A172 (cell line): ENCODE results near the gene PSME2. TPM values are rescaled to one million over a fixed set of nuclear protein-coding genes. Genes with fewer than 3 reads are reported as not detected.

Experiments
- DNase-seq: peaks from one replicate; pipeline ENCODE4 v3.0.0-alpha.2; 2015; ENCODE audit warnings: low spot score
- total RNA-seq: library from RNA; depleted of rRNA; stranded (reverse); fragments of >200 nt; shearing (Covaris generic); gene quantifications from 2 replicates; pipeline ENCODE4 v1.2.3, GENCODE V29; 2014

The PSME2 gene
- total RNA-seq, 1 experiment from 2014 or later, result 126 TPM

DNA sequence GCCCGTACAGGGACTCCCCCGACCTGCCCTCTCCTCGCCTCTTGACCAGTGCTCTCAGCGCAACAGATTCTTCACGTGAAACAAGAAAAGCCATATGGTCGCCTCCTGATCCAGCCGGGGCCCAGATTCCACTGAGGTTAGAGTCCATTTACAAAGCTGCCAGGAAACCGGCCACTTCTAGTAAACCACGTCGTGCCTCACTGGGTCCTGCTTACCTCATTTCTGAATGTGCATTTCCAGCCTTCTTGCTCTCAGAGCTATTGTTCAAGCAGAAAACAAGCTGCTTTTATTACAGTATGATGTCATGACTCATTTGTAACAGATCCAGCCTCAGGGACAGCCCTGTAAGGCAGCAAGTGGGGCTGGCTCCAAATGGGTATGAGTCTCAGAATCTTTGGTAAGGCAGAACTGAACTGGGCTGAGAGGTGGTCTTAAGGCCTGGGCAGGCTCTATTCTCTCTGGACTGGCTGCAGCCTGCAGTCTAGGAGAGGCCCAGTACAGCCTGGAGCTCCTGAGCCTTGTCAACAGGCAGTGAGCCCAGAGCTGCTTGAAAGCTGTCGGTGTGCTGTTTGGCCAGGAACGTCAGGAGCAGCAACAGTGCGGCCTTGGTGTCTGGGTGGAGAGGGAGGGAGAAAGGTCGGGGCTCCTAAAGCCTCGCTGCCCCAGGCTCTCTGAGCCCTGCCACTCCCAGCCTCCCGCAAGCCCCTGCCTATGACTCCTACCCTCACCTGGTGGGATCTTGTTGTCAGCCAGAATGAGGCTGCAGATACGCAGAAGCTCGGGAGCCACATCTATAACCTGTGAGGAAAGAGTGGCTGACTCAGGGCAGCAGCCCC lies 33.8 kb upstream of the PSME2 start:
- peak; percentile 26 for DNase-seq

DNA sequence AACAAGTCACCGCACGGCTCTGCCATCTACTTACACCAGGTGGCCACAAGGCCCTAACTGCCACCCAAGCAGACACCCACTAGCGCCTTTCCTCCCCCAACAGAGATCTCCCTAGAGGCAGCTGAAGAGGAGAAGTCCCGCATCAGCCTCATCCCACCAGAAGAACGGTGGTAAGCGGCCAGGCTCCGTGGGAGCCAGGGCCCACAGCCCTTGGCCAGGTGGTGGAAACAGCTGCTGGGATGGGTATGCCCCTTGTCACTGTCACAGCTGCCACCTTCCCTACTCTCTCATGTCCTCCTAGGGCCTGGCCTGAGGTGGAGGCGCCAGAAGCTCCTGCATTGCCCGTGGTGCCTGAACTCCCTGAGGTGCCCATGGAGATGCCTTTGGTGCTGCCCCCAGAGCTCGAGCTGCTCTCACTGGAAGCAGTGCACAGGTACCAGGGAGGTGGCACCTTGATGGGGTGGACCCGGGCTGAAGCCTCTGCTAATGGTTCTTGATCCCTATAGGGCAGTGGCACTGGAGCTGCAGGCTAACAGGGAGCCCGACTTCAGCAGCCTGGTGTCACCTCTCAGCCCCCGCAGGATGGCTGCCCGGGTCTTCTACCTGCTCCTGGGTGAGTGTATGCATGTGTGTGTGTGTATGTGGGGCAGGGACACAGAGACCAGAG lies 33.0 kb upstream of the PSME2 start:
- no peak for DNase-seq

DNA sequence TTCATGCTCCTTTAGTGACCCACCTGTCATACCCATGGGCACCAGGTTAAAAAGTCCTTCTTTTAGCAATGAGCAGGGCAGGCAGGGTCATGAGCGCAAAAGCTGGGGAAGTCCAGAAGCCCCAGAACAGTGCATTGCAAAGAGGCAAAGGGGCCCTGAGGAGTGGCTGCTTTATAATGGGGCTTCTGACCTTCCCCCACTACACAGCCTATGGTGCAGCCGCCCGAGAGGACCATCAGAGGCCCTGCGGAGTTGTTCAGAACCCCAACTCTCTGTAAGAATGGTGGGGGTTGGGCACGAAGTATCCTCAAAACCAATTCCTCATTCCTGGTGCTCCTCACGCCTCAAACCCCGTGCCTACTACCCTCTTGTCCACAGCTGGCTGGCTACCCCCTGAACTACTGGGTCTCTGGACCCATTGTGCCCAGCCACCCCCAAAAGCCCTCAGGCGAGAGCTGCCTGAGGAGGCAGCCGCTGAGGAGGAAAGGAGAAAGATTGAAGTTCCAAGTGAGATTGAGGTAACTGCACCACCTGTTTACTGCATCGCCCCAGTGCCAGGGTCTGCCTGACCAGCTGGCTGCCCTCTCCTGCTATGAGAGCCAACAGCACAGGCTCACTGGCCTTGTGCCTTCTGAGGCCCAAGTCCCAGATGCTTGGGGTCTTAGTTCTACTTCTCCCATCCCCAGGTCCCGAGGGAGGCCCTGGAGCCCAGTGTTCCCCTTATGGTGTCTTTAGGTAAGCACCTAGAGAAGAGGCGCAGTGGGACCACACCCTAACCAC lies 32.2 kb upstream of the PSME2 start:
- no peak for DNase-seq

DNA sequence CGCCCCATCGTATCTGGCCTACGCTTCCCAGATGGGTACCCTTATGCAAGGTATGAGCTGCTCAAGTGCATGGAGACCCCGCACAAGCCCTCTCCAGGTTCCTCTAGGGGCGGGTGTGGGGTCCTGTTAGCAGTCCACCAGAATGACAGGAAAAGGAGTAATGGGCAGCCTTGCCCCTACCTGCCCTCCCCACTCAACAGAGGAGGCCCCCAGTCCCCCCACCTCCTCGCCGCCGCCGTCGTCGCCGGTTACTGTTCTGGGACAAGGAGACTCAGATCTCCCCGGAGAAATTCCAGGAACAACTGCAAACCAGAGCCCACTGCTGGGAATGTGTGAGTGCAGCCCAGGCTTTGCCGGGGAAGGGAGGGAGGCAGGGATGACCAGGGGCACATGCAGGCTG lies 31.5 kb upstream of the PSME2 start:
- no peak for DNase-seq

DNA sequence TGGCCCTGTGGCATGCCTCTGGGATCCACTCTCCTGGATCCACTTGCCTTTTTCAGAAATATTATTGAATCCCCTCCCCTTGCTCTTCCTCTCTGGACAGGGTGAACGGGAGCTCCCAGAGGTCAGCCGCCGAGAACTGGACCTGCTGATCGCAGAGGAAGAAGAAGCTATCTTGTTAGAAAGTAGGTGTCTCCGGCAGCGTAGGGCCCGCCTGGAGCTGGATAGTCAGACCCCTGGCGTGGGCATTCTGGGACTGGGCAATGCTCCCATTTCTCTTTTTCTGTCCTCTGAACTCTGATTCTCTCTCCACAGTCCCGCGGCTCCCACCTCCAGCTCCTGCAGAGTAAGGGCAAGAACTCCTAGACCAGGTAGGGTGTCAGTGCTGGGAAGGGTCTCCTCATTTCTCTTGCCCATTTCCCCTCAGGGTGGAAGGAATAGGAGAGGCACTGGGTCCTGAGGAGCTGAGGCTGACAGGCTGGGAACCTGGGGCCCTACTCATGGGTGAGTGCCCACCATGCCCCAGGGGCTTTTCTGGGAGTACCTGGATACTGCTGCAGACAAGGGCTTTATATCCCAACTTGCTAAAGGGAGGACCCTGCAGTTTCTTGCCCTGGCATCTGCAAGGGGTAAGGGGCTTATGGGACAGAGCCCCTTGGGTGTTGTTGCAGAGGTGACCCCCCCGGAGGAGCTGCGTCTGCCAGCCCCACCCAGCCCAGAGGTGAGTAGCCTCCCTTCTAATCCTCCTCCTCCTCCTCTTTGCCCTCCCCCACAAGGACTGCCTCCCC lies 30.8 kb upstream of the PSME2 start:
- no peak for DNase-seq

DNA sequence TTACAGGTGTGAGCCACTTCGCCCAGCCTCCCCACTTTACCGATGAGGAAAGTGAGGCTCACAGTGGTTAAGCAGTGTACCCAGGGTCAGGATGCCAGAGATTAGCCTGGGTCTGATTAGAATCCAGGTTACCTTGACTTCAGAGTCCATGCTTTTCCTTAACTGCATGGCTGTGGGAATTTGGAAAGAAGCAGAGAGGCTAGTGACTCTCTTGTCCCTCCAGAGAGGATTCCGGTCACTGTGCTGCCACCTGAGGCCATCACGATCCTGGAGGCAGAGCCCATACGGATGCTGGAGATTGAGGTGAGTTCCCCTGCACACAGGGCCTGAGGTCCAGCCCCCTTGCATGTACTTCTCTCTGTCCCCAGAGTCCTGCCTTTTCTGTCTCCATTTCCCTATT lies 30.2 kb upstream of the PSME2 start:
- DNase-seq, result no peak

DNA sequence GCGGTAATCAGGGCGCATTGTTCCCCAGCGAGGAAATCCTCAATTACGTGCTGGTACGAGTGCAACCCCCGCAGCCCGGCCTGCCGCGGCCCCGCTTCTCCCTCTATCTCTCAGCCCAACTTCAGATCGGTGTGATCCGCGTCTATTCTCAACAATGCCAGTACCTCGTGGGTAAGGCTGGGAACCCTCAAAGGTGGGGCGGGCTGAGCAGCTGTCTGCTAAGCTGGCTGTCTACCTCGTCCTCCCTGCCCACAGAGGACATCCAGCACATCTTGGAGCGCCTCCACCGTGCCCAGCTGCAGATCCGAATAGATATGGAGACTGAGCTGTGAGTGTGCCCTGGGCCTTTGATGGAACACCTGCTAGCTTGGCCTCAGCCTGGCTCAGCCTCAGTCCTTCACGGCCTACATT lies 26.5 kb upstream of the PSME2 start:
- no peak for DNase-seq

DNA sequence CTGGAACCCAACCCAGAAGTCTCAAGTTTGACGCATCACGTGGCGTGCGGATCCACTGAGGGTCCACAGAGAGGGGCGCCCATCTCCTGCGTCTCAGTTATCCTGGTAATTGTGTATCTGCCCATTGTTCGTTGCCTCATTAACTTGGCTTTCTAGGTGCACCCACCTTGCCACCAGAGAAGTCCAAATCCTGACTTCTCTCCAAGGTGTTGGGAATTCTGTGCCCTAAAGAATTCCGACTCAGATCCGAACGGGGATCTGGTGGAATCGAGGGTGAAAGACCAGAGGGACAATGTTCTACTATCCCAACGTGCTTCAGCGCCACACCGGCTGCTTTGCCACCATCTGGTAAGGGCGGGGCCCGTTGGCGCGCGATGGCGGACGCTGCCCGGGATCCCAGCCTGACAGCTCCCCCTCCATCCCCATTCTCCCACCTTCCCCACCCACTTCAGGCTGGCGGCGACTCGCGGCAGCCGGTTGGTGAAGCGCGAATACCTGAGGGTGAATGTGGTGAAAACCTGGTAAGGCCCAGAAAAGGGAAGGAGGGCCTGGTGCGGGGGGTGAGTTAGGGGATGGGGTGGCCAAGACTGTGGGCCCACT lies 26.0 kb upstream of the PSME2 start:
- DNase-seq, result no peak

DNA sequence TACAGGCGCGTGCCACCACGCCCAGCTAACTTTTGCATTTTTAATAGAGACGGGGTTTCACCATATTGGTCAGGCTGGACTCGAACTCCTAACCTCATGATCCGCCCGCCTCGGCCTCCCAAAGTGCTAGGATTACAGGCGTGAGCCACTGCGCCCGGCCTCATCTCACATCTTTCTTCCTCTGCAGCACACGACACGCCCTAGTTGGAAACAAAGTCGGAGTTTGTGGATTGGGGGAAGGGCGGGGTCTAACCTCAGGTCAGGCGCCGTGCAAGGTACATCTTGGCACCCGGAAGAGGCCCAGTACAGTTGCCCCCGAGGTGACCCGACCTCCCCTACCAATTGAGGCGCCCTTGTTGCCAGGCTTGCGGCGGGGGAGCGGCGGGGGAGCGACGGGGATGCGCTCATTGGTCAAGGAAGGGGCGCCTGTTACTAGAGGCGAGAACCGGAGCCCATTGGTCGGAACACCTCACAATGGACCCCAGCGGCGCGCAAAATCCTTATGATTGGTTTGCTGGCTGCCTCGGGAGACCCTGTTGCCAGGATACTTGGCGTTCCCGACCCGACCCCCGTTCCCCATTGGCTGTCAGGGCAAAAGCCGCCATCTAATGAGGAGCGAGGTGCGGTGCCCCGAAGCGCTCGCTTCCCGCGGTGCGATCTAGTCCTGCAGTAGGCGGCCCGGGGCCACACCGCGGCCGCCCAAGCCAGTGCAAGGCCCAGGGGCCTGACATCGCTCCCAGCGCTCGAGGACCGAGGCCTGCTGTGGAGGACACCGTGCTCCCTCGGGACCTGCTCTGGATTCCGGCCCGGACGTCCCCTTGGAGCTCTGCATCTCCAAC lies 25.2 kb upstream of the PSME2 start, which contains the start of gene REC8:
Gene REC8 (plus strand): TSS at position 659 of the 839 bp plus-strand sequence. CDS start 473 bp downstream, outside the sequence.
- DNase-seq, result no peak

DNA sequence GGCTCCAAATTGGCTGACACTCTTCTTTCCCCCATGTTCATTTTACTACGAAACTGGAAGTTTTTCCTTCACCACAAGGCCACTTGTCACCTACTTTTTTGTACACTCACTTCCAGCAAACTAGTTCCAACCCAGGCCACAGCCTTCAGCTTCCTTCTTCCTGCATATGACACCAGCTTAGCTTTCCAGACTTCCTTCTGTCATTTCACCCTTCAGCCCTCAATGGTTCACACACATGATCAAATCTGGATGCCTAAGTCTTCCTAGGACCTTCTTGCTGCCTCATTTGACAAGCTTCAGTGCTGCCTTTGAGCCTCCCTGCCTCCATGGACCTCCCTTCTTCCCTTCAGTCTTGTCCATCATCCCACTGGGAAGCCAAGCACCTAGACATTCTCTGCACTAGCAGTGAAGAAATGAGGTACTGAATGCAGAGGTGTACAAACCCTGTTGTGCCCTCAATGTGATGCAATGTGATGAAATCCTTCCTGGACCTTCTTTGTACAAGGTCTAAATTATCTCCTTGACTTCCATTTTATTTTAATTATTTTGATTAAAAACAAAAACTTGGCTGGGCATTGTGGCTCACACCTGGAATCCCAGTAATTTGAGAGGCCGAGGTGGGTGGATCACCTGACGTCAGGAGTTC lies 21.2 kb upstream of the PSME2 start:
- DNase-seq, result no peak

DNA sequence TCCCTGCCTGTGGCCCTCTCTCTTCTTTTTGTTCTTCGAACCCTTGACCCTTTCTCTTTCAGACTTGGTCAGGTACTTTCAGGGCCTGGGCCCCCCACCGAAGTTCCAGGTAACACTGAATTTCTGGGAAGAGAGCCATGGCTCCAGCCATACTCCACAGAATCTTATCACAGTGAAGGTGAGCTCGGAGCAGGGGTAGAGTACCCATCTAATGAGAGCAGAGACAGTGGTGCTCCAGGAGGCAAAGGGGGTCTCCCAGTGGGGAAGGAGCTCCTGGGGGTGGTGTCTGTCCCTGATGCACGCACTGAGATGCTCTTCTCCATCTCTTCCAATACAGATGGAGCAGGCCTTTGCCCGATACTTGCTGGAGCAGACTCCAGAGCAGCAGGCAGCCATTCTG lies 19.4 kb upstream of the PSME2 start:
- DNase-seq, result no peak

DNA sequence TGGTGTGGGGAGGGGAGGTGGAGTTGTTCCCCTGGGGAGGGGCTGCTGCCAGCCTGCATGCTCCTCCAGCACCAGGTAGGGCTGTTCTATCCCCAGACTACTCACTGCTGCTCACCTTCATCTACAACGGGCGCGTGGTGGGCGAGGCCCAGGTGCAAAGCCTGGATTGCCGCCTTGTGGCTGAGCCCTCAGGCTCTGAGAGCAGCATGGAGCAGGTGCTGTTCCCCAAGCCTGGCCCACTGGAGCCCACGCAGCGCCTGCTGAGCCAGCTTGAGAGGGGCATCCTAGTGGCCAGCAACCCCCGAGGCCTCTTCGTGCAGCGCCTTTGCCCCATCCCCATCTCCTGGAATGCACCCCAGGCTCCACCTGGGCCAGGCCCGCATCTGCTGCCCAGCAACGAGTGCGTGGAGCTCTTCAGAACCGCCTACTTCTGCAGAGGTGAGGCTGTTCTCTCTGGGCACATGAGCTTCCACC lies 18.1 kb upstream of the PSME2 start:
- no peak for DNase-seq

DNA sequence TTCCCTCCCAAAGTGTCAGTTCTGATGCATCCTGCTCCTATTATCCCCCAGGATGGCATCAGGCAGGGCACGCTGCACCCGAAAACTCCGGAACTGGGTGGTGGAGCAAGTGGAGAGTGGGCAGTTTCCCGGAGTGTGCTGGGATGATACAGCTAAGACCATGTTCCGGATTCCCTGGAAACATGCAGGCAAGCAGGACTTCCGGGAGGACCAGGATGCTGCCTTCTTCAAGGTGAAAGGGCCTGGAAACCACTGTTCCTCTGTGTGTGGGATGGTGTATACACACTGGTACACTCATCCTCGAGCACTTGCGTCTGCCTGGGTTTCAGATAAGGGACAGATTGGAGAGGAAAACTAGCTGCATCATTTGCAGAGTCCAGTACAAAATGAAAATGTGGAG lies 15.7 kb upstream of the PSME2 start:
- no peak for DNase-seq

DNA sequence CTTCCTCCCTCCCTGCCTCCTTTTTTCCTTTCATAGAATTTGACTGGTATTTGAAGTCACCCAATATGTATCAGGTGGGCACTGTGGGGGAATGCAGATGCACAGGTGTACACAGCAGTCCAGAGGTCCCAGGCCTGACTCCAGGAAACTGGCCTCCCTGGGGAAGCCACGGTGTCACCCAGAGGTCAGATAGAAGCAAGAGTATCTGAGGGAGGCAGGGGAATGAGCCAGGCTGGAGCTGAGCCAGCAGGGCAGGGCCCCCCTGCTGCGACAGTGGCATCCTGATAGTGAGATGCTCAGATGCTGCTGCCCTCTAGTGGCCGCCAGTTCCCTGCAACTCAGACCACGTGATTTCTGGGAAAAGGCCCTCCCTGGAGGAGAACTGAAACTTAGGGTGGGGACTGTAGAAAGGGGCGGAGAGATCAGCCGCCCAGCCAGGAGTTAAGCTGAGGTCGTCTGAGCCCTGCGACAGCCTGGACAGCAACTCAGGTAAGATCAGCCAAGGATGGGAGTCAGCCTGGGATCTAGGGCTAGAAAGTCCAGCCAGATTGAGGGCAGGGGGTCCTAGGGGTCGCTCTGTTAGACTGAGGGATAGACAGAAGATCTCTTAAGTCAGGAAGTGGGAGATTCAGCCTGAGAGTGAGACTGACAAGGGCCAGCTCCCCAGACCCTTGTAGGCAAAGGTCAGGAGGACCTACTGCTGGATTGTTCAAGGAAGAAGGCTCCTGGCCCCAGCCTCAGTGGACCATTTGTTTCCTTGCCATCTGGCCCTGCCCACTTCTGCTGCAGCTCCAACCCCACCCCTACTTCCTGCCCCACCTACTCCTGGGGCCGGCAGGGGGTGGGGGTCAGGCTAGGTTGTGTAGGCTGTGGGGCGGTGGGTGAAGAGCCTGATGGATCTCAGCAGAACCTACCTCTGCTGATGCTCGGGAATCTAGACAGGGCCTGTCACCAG lies 14.7 kb upstream of the PSME2 start, which contains the start of gene IRF9:
Gene IRF9 (plus strand): TSS at position 416 of the 955 bp plus-strand sequence. CDS start 880 bp downstream, outside the sequence.
- peak; percentile 89 for DNase-seq

DNA sequence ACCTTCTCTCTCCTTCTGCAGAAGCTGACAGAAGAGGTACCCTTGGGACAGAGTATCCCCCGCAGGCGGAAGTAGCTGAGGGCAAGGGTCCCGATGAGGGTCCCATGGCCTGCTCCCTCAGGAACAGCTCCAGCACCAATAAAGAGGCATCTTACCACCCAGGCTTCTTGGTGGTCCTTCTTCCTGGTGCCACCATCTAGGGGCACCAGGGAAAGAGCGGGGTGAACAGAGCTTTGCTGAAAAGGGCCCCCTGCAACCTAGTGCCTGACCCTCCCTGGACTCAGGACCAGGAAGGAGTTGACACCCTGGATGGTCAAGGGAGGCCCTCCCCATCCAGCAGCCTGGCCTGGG lies 14.1 kb upstream of the PSME2 start:
- no peak for DNase-seq

DNA sequence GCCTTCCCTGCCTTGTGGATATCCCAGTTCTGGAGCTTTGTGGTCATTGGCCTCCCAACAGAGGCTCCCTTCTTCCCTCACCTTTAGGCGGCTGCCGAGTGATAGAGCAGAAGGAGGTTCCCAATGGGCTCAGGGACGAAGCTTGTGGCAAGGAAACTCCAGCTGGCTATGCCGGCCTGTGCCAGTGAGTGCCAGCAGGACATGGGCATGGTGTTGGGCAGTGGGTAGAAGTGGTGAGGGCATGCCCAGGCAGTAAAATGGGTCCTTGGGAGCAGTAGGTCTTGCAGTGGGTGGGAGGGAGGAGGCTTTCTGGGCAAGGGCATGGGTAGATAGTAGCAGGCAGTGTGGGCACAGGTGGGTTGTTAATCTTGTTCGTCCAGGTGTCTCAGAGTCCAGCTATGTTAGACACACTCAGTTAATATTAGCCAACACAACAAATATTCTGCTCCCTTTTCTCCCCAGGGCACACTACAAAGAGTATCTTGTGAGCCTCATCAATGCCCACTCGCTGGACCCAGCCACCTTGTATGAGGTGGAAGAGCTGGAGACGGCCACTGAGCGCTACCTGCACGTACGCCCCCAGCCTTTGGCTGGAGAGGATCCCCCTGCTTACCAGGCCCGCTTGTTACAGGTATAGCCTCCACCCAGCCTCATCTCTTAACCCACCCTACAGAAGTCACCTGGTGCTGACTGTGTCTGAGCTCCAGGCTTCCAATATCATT lies 13.5 kb upstream of the PSME2 start:
- no peak for DNase-seq

DNA sequence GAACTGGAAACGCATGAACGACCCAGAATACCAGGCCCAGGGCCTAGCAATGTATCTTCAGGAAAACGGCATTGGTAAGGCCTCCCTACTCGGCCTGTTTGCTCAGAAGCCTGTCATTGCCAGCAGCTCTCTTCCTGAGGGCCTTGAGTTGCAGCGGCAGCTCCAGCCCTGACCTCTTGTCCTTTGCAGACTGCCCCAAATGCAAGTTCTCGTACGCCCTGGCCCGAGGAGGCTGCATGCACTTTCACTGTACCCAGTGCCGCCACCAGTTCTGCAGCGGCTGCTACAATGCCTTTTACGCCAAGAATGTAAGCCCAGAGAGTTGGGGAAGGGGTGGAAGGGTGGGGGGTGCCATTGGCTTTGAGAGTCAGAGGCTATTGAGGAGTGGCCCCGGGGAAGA lies 10.9 kb upstream of the PSME2 start:
- no peak for DNase-seq

DNA sequence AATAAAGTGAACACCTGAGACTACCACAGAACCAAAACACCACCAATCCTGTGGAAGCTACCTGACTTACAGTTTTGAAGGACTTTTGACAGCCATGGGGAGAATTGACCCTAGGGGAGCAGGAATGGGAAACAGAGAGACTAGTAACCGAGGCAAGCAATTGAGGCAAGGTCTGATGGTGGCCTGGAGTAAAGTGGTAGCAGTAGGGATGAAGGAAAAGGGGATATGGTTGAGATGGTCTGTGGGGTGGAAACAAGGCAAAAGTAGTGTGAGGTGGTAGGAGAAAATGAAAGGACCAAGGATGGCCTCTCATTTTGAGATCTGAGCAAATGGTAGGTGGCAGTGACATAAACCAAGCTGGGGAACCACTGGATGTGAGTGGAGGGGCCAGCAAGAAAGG lies 10.4 kb upstream of the PSME2 start:
- DNase-seq, result no peak
